GM12891 (cell line): Measurements from ENCODE around the gene NALCN.

Experiments used
- PAX5 ChIP-seq: IDR thresholded peaks from 2 replicates; pipeline ENCODE4 v1.6.1; 2011; ENCODE audit warnings: low read length, moderate library complexity, mild to moderate bottlenecking; ENCODE audit not compliant: insufficient read depth, severe bottlenecking
- POLR2A ChIP-seq: IDR thresholded peaks from 2 replicates; pipeline ENCODE4 v1.6.1; 2011; ENCODE audit warnings: low read depth, low read length, control low read depth
- POLR2AphosphoS5 ChIP-seq: IDR thresholded peaks from 2 replicates; pipeline ENCODE4 v1.6.1; 2011; ENCODE audit warnings: low read depth, low read length, control low read depth
- SPI1 ChIP-seq: IDR thresholded peaks from 2 replicates; pipeline ENCODE4 v1.6.1; 2011; ENCODE audit warnings: low read depth, low read length, control low read depth
- TAF1 ChIP-seq: IDR thresholded peaks from 2 replicates; pipeline ENCODE4 v1.6.1; 2011; ENCODE audit warnings: low read depth, low read length, control low read depth

- TF ChIP-seq POLR2A (no peak), POLR2AphosphoS5 (no peak), TAF1 (no peak), SPI1 (no peak), PAX5 (no peak)
Measured at GRCh38 chr13:101305981-101306411, 110.3 kb downstream of the NALCN start.
